ENCODE measurements around the gene PPP1R12C. TPM values are rescaled to one million over a fixed set of nuclear protein-coding genes. Genes with fewer than 3 reads are reported as not detected.

PPP1R12C gene
- total and polyA plus RNA-seq, 2 donors from 2014 or later: 89.0 to 146 TPM

DNA sequence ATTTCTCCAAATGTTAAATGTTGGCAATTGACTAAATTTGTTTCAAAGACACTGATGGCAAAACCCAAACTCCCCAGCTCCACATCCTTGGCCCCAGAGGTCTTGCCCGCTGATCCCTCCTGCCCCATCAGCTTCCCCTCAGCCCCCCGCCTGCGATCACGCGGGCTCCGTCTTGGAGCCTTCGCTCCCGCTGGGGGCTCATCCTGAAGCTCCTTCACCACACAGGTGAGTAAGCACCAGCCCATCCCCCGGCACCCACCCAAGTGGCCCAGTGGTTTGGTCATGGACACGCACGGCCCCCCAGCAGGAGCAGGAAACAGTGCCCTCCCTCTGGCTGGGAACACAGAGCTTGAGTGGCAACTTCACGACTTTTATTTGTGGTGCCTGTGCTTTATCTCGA, 26.9 kb downstream of the PPP1R12C start:
- no peak for TF ChIP-seq CTCF (IDR thresholded peaks at IDR 0.05; ENCODE audit: borderline replicate concordance, extremely low read depth, insufficient read depth)
- Histone ChIP-seq H3K4me1 (ENCODE audit: control insufficient read depth in 2 of 3, insufficient read depth in 2 of 3, low read depth in 1 of 3, low read length in 3 of 3) (peaks cover 0 to 15% (median 0%) of the 10 kb centered on the region in 3 donors), H3K4me3 (ENCODE audit: low read length in 3 of 3) (no peak overlapping the region), H3K9ac (ENCODE audit: low read length in 3 of 3) (no peak overlapping the region), H3K9me3 (ENCODE audit: control insufficient read depth in 2 of 3, insufficient read depth in 1 of 3, low read length in 3 of 3) (no peaks in the 10 kb centered on the region), H3K27me3 (ENCODE audit: control insufficient read depth, insufficient read depth, low read length) (no peaks in the 10 kb centered on the region), H3K27ac (ENCODE audit: low read depth in 2 of 2, low read length in 2 of 2) (no peak overlapping the region), H3K36me3 (ENCODE audit: control insufficient read depth in 2 of 3, insufficient read depth in 3 of 3, low read length in 3 of 3) (peaks cover 0 to 12% (median 0%) of the 10 kb centered on the region in 3 donors)
- peak in 2 of 5 donors; percentile 61 to 68 for DNase-seq
- FAIRE-seq: no peak
- intact Hi-C loops (cut with DNase I): no loop called here

DNA sequence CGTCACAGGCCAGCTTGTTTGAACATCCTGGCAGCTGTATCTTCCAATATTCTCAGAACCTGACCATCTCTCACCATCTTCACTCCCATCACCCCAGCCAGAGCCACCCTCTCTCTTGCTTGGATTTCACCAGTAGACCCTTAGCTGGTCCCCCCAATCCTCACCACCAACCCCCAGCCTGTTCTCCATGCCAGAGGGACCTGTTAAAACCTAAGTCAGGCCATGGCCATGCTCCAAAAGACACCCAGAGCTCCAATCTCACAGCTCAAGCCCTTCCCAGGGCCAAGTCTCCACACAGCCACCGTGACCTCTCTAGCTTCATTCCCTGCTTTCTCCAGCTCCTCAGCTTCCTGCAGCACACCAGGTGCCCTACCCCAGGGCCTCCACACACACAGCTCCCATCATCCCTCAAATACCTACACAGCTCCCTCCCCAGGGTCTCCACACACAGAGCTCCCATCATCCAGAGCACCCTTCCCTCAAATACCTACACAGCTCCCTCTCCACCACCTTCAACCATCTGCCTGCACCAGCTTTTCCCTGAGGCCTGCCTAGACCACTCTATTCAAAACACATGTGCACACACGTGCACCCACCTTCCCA, 28.0 kb downstream of the PPP1R12C start:
- H3K9me3 ChIP-seq (ENCODE audit: control insufficient read depth in 2 of 3, insufficient read depth in 1 of 3, low read length in 3 of 3): no peaks in the 10 kb centered on the region
- H3K4me1 ChIP-seq (ENCODE audit: control insufficient read depth in 2 of 3, insufficient read depth in 2 of 3, low read depth in 1 of 3, low read length in 3 of 3): peaks cover 0 to 15% (median 0%) of the 10 kb centered on the region in 3 donors
- intact Hi-C loops (cut with DNase I): no loop called here
- DNase-seq: peak in 1 of 5 donors; percentile 41
- H3K27ac ChIP-seq (ENCODE audit: low read depth in 2 of 2, low read length in 2 of 2): no peak overlapping the region
- peaks cover 5% of the 10 kb centered on the region for H3K27me3 ChIP-seq (ENCODE audit: control insufficient read depth, insufficient read depth, low read length)
- H3K36me3 ChIP-seq (ENCODE audit: control insufficient read depth in 2 of 3, insufficient read depth in 3 of 3, low read length in 3 of 3): peaks cover 0 to 3% (median 0%) of the 10 kb centered on the region in 3 donors
- no peak for TF ChIP-seq CTCF (IDR thresholded peaks at IDR 0.05; ENCODE audit: borderline replicate concordance, extremely low read depth, insufficient read depth)
- no peak overlapping the region for H3K9ac ChIP-seq (ENCODE audit: low read length in 3 of 3)
- H3K4me3 ChIP-seq (ENCODE audit: low read length in 3 of 3): no peak overlapping the region
- no peak for FAIRE-seq

- H3K27ac ChIP-seq (ENCODE audit: low read depth in 2 of 2, low read length in 2 of 2): no peak overlapping the region
- intact Hi-C loops (cut with DNase I): no loop called here
- DNase-seq (peak; percentile 78 to 89 (median 83)), FAIRE-seq (no peak)
- no peaks in the 10 kb centered on the region for H3K9me3 ChIP-seq (ENCODE audit: control insufficient read depth in 2 of 3, insufficient read depth in 1 of 3, low read length in 3 of 3)
- H3K36me3 ChIP-seq (ENCODE audit: control insufficient read depth in 2 of 3, insufficient read depth in 3 of 3, low read length in 3 of 3): no peaks in the 10 kb centered on the region
- H3K4me3 ChIP-seq (ENCODE audit: low read length in 3 of 3): no peak overlapping the region
- H3K4me1 ChIP-seq (ENCODE audit: control insufficient read depth in 2 of 3, insufficient read depth in 2 of 3, low read depth in 1 of 3, low read length in 3 of 3): peaks cover 0 to 15% (median 0%) of the 10 kb centered on the region in 3 donors
- TF ChIP-seq CTCF (IDR thresholded peaks at IDR 0.05; ENCODE audit: borderline replicate concordance, extremely low read depth, insufficient read depth): peak; percentile 66
- H3K27me3 ChIP-seq (ENCODE audit: control insufficient read depth, insufficient read depth, low read length): peaks cover 5% of the 10 kb centered on the region
- no peak overlapping the region for H3K9ac ChIP-seq (ENCODE audit: low read length in 3 of 3)
Measured at GRCh38 chr19:55088543-55089341, 28.7 kb downstream of the PPP1R12C start.
